Measurements from ENCODE around the gene VAV1.
"Not testable (repeated sequence)": the region's sequence is repeated elsewhere in the genome, so short reads cannot be mapped to it uniquely, and the experiment has no call there.

Gene VAV1

DNA sequence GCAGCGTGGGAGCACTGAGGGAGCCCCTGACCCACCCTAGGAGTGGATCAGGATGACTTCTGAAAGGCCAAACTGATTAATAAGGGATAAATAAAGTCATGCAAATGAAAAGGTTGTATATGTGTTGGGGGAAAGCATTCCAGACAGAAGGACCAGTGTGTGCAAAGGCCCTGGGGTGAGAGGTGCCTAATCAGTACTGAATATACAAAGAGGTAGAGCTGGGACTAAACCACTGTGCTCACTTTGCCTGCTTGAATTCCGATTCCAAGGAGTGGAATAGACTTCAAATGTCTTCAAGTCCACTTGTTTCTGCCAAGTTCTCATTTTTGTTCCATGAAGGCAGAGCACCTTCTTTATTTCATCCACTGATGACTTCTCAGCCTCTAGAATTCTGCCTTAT is 82.2 kb downstream of the VAV1 start:
- no peak for DNase-seq

DNA sequence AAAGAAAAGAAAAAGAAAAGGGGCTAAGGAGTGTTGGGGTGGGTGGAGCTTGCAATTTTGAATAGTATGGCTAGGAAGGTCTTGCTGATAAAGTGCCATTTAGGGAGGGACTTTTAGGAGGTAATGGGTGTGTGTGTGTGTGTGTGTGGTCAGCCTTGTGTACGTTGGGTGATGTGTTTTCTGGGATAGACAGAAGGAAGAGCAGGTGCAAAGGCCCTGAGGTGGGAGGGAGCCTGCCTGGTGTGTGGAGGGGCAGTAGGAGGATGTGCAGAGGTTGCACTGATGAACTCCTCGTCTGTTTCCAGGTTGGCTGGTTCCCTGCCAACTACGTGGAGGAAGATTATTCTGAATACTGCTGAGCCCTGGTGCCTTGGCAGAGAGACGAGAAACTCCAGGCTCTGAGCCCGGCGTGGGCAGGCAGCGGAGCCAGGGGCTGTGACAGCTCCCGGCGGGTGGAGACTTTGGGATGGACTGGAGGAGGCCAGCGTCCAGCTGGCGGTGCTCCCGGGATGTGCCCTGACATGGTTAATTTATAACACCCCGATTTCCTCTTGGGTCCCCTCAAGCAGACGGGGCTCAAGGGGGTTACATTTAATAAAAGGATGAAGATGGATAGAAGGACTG is 84.4 kb downstream of the VAV1 start:
- no peak for DNase-seq

DNA sequence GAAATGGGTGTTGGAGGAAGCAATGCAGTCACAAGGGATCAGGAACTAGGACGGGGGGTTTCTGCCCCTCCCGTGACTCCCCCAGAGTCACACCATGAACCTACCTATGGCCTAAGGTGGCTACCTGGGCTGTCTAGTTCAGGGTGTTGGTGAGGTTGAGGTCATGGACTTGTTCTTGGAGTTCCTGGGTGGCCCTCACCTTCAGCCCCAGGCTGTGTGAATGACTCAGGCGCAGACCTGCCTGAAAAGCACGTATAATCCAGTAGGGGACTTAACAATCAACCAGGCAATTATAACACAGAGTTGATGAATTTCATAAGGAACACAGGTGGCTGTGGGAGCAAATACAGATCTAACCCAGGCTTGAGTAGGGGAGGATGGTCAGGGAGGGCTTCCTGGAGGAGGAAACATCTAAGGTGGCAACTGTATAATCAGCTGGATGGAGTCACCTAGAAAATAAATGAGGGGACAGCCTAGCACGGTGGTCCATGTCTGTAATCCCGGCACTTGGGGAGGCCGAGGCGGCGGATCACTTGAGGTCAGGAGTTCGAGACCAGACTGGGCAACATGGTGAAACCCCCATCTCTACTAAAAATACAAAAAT is 89.3 kb downstream of the VAV1 start:
- DNase-seq, result peak; percentile 15

DNA sequence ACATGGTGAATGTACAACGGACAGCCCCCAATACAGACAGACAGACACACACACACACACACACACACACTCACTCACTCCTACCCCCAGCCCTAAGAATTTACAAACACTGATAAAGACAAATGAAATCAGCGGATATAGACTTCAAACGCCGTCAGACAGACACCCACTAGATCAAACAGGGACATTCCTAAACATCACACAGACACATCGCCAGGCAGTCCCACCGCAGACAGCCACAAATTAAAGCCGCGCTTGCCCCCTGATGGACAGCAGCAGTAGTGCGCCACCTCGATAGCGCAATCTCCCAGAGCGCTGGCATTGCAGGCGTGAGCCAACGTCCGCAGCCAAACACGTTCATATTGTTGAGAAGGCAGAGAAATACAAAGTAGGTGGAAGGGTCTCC is 90.2 kb downstream of the VAV1 start:
- peak; percentile 93 for DNase-seq

DNA sequence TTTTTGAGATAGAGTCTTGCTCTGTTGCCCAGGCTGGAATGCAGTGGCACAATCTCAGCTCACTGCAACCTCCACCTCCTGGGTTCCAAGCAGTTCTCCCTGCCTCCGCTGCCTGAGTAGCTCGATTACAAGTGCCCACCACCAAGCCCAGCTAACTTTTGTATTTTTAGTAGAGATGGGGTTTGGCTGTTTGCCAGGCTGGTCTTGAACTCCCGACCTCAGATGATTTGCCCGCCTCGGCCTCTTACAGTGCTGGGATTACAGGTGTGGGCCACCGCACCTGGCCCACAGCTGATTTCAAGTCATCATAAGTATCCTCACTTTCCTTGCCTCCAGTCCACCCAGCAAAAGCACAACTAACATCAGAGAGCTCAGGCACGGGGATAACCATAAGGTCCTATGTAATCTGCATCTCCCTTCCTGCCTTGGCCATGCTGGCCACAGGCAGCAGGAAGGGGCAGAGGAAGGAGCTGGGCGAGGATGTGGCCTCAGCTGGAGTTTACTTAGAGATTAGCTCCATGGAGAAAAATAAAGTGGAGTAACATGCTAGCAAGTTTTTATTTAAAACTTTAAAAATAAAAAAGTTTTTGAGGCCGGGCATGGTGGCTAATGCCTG is 91.9 kb downstream of the VAV1 start:
- DNase-seq, result no peak

DNA sequence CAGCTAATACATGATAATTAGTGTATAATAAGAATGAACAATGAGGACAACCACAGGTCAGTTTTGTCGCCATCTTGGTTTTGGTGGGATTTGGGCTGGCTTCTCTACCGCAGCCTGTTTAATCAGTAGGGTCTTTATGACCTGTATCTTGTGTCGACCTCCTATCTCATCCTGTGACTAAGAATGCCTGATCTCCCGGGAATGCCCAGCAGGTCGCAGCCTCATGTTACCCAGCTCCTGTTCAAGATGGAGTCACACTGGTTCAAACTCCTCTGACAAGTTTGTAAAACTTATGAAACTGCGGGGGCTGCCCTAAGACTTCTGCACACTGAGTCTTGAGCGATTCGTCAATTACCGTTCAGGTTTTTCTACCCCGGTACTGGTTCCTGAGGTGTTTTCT is 93.3 kb downstream of the VAV1 start:
- no peak for DNase-seq

DNA sequence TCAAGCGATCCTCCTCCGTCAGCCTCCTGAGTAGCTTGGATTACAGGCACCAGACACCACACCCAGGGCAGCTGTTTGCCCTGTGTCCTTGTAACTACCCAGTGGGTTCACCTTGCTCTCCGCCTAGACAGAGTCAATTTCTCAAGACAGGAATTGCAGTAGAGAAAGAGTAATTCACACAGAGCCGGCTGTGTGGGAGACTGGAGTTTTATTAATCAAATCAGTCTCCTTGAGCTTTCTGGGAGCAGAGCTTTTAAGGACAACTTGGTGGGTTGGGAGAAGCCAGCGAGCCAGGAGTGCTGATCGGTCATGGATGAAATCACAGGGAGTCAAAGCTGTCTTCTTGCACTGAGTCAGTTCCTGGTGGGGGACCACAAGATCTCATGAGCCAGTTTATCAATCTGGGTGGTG is 94.2 kb downstream of the VAV1 start:
- DNase-seq, result no peak

DNA sequence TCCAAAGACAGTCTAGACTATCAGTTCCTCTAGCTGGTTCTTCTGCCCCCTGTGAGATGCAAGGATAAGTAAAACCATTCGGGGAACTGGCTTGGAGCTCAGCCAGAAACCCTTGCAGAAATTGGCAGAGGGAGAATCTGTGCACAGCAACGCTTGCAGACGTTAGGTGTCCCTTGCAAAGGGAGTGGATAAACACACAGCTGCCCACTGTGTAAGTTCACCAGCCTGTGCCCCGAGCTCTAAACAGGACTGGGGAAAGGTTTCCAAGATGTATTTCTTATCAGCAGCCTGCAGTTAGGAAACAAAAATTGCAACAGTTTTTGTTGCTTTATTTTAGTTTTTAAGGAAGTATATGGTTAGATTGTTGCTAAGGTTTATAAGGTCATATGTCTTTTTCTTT is 95.8 kb downstream of the VAV1 start:
- no peak for DNase-seq

DNA sequence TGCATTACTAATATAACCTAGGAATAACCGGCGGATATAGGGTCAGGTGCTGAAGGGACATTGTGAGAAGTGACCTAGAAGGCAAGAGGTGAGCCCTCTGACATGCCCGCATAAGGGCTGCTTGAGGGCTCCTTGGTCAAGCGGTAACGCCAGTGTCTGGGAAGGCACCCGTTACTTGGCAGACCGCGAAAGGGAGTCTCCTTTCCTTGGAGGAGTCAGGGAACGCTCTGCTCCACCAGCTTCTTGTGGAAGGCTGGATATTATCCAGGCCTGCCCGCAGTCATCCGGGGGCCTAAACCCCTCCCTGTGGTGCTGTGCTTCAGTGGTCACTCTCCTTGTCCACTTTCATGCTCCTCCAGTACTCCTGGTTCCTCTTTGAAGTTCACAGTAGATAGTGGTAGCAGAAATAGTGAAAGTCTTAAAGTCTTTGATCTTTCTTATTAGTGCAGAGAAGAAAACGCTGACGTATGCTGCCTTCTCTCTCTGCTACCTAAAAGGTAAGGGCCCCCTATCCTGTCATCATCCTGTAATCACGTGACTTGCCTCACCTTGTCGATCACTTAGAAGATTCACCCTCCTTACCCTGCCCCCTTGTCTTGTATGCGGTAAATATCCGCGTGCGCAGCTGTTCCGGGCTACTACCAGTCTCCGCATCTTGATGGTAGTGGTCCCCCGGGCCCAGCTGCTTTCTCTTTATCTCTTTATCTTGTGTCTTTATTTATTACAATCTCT is 96.8 kb downstream of the VAV1 start:
- not testable (repeated sequence) for DNase-seq

DNA sequence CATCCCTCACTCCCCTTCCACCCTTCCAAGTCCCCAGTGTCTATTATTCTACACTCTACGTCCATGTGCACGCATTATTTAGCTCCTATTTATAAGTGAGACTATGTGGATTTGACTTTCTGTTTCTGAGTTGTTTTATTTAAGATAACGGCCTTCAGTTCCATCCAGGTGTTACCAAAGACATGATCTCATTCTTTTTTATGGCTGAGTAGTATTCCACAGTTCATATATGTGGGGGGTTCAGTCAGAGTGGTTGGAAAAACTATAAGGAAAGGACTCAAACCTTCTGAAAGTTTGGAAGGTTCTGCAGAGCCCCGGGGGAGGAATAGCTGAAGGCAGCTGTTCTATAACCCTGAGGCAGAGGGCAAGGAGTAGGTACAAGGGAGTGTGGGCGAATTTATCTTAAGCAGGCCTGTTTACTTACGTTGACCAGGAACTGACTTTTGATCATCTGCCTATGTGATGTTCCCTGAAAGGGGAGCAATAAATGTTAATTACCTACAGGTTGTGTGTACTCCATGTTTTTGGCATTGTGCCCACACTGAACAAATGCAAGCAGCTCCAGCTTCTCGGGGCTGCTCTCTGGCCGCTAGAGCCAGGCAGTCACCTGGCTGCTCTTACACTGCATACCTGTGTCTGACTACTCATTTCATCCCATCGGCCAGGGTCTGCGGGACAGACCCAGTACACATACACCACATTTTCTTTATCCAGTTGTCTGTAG is 101.4 kb downstream of the VAV1 start:
- no peak for DNase-seq

DNA sequence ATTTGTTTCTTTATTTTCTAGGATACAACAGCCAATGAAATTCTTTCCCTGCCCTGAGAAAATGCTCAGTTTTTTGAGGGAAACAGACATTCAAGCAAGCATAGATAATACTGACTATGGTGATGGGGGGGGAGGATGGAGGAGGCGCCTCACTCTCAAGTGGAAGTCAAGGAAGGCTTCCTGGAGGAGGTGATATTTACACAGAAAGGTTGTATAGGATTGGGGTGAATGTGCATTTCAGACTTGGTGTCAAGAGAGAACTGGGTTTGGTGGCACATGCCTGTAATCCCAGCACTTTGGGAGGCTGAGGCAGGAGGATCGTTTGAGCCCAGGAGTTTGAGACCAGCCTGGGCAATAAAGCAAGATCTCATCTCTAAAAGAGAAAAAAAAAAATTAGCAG is 102.7 kb downstream of the VAV1 start:
- DNase-seq, result no peak

DNA sequence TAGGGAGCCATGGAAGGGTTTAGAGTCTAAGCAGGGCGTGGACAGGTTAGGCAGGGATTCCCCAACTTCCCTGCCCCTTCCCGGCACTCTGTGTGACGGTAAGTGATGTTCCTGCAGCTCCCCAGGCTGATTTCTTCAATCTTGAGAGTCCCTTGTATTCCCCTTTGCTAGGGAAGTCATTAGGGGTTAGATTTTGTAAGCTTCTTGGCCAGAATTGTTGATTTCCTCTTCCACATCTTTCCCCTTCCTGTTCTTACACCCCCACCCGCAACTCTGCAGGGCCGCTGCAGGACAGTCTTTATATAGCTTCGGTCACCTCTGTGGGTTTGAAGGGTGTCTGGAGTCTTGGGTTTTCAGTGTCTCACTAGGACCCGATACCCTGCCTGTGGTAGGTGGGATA is 104.2 kb downstream of the VAV1 start:
- no peak for DNase-seq

DNA sequence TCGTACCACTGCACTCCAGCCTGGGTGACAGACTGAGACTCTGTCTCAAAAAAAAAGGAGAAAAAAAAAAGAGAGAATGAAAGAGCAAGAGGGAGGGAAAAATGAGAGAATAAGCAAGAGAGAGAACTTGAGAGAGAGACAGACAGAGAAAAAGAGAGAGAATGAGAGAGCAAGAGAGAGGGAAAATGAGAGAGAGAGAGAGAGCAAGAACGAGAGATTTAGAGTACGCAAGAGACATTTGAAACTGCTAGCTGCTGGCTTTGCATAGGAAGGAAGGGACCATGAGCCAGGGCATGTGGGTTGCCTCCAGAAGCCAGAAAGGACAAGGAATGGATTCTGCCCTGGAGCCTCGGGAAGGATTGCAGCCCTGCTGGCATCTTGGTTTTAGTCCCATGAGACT is 105.3 kb downstream of the VAV1 start:
- DNase-seq, result no peak

DNA sequence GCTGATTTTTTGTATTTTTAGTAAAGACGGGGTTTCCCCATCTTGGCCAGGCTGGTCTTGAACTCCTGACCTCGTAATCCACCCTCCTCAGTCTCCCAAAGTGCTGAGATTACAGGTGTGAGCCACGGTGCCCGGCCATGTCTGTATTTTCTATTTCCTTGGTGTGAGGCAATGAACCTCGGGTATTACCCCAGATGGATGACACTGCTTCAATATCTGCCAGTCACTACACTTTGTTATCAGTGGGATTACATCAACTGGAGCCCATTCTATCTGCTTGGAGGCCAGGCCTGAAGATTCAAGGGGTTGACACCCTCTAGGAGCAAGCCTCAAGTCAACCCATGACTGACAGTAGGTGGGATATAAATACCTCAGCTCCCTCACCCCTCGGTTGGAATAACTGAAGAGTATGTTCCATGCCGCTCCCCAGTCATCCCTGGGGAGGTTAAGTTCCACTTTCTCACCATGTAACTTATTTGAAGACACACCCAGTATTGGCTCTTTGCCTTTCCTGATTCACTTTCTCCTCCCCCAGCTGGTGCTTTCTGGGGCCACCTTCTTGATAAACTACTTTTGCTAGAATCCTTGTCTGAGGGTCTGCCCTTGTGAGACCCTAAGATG is 113.9 kb downstream of the VAV1 start:
- DNase-seq, result no peak

DNA sequence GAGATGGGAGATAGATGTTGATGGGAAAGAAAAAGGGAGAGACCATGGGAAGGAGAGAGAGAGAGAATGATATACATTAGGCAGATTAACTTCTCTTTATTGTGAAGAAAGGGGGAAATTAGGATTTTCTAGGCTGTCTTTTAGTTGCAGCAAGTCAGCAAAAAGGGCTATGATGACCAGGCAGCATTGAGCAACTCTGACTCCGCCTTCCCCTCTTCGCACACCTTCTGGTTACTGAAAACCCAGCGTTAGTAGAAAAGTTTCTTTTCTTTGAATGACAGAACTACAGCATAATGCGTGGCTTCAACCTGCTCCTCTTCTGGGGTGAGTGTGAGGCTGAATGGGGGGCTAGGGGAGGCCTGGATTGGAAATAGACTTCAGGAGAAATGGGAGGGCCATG is 114.8 kb downstream of the VAV1 start, which contains the start of gene ADGRE1:
TSS of gene ADGRE1 (plus strand) at position 264 of the 400 bp plus-strand sequence. CDS start at position 294, 30 bp downstream.
- no peak for DNase-seq

DNA sequence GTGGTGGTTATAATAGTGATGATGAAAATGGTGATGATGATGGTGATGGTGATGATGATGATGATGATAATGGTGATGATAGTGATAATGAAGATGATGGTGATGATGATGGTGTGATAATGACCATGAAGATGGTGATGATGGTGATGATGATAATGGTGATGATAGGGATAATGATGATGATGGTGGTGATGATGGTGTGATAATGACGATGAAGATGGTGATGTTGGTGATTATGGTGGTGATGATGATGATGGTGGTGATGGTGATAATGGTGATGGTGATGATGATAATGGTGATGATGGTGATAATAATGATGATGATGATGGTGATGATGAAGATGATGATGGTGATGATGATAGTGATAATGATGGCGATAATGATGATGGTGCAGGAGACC is 116.5 kb downstream of the VAV1 start:
- DNase-seq, result no peak

DNA sequence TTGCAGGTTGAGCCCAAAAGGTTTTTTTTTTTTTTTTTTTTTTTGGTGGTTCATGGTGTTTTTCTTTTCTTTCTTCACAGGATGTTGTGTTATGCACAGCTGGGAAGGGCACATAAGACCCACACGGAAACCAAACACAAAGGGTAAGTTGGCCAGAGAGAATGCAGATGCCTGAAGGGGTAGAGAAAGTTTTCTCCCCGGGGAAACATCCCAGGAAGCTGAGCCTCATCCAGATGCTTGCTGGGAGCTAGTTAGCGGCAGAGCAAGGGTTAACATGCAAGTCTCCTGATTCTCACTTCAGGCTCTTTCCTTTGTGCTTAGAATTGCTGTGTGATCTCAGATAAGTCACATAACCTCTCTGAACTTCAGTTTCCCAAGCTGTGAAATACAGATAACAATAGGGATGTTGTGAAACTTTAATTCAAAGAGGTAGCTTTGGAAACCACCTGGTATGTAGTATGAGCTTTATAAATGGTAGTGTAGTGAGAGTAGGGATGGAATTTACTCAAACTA is 117.9 kb downstream of the VAV1 start:
- DNase-seq, result no peak

DNA sequence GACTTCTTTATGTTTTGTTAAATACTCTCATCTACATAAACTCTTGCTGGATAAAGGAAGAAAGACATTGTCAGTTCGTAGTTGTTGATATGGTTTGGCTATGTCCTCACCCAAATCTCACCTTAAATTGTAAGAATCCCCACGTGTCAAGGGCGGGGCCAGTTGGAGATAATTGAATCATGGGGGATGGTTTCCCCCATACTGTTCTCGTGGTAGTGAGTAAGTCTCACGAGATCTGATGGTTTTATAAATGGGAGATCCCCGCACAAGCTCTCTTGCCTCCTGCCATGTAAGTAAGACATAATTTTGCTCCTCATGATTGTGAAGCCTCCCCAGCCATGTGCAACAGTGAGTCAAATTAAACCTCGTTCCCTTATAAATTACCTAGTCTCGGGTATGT is 118.4 kb downstream of the VAV1 start:
- no peak for DNase-seq

DNA sequence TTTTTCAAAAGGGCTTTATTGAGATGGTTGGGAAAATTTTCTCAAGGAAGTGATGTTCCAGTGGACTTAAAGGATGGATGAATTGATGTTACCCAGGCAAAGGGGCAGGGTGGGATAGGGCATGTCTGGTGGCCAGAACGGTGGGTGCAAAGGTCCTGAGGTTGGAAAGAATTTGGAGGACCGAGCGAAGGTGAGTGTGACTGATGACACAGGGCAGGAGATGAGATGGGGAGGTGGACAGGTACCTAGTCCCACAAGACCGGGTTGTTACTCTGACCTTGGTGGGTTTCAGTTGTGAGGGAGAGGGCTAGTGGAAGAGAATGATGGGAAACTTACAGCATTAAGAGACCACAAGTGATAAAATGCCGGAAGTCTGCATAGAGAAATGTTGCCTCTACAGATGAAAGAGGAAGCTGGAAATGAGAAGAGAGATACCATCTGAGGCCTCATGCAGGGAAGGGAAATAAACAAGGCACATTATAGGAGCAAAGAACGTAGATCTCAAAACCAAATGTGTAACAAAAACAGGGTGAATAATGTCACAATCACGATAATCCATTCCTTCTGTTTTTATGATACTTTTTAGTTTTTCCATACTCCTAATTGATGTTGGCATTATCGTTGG is 119.4 kb downstream of the VAV1 start:
- no peak for DNase-seq

DNA sequence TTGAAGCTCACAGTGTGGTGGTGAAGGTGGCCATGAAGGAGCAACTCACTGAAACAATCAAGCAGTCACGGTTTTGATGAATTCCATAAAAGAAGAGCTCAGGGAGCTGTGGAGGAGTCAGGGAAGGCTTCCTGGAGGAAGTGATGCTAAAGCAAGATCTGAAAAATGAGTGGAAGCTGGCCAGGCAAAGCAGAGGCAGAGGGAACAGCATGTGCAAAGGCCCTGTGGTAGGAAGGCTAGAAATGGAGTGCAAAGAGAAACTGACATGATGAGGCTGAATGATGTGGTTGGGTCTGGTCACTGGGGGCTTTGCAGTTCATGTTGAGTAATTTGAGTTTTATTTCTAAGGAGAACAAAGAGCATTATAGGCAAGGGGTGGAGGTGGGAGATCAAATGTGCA is 121.8 kb downstream of the VAV1 start:
- no peak for DNase-seq

DNA sequence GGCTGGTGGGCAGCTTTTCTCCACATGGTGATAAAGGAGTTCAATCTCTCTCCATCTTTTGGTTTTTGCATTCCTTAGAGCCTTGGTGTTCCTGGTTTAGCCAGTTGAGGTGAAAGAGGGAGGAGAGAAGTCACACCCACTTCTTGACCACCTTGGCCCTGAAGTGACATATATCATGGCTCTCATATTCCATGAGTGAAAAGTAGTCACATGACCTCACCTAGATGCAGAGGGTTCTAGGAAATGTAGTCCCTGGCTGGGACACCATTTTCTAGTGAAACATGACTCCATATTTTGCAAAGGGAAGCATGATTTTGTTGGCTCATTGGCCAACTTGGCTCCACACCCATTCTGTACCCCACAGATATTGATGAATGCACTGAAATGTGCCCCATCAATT is 130.9 kb downstream of the VAV1 start:
- no peak for DNase-seq

DNA sequence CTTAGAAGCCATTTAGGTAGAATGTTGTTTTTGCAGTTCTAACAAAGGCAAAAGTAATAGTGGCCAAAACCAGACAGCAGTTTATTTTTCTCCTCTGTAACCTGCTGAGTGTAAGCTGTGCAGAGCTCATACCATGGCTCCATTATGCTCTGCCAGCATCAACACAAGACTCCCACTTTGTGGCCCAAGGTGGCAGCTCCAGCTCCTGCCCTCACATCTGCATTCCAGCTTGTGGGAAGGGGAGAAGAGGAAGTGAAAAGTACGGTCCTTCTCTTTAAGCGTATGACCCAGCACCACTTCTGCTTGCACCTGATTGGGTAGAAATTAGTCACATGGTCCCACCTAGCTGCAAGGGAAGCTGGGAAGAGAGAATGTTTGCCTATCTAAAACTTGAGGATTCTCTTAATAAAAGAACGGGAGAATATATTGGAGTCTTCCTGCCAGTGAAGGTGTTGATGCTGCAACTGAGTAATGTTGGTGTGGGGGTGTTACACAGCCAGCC is 134.1 kb downstream of the VAV1 start:
- DNase-seq, result no peak
